ENCODE data around the gene TRIM14.
A peak's percentile ranks its signal among the peaks of the same experiment; 100 is the strongest.

TRIM14 gene

DNA sequence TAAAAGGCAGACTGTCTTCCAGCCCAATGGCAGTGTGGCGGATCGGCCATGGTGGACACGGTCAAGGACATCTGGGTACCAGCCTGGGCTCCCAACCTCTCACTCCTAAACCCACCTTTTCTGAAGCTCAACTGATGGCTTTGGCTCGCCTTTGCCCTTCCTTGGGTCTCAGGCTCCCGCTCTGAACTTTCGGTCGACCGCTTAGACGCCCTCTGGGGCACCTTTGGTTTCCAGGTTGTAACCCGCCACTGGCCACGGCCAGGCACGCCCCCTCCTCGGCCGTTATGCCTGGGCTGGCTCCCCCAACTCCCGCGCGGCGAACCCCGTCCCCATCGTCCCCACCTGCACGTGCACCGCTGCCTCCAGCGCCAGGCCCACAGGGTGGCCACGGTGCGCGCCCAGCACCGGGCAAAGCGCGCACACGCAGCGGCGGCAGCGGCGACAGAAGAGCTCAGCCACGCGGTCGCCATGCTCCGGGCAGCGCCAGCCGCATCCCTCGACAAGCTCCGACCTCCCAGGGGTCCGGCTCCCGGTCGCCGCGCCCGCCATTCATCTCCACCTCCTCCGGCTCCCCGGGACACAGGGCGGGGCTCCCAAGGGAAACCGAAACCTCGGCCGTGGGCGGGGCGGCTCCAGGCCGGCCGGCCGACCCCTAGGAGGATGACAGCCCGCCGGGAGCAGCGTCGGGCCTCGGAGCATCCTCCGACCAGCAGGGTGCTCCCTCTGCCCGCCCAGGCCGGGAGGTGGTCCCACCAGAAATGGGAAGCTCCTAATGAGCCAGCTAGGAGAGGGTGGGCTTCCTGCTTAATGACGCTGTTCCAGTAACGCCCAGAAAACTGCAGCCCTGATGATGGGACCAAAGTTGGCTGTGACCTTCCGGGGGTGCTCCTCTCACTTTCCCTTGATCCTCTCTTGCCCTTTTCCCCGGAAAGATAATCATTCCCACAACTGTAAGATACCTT lies at the start of gene TRIM14:
Gene TRIM14, minus strand, starts transcription at position 583 of the 962 bp plus-strand sequence. Its CDS starts 34 bp downstream, at position 549.
- TF ChIP-seq, protein P1, sequence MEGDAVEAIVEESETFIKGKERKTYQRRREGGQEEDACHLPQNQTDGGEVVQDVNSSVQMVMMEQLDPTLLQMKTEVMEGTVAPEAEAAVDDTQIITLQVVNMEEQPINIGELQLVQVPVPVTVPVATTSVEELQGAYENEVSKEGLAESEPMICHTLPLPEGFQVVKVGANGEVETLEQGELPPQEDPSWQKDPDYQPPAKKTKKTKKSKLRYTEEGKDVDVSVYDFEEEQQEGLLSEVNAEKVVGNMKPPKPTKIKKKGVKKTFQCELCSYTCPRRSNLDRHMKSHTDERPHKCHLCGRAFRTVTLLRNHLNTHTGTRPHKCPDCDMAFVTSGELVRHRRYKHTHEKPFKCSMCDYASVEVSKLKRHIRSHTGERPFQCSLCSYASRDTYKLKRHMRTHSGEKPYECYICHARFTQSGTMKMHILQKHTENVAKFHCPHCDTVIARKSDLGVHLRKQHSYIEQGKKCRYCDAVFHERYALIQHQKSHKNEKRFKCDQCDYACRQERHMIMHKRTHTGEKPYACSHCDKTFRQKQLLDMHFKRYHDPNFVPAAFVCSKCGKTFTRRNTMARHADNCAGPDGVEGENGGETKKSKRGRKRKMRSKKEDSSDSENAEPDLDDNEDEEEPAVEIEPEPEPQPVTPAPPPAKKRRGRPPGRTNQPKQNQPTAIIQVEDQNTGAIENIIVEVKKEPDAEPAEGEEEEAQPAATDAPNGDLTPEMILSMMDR (IDR thresholded peaks at IDR 0.05; ENCODE audit: low read depth, low read length) = no peak
- DNase-seq (ENCODE audit: low read depth, low spot score) = peak; percentile 43
- H3K4me3 ChIP-seq (ENCODE audit: low read depth, low read length) = peak within 1 kb of the TSS; percentile 56
- in situ Hi-C loops (cut with HindIII; ENCODE audit: low sequenced_read_pairs) = no loop called here

DNA sequence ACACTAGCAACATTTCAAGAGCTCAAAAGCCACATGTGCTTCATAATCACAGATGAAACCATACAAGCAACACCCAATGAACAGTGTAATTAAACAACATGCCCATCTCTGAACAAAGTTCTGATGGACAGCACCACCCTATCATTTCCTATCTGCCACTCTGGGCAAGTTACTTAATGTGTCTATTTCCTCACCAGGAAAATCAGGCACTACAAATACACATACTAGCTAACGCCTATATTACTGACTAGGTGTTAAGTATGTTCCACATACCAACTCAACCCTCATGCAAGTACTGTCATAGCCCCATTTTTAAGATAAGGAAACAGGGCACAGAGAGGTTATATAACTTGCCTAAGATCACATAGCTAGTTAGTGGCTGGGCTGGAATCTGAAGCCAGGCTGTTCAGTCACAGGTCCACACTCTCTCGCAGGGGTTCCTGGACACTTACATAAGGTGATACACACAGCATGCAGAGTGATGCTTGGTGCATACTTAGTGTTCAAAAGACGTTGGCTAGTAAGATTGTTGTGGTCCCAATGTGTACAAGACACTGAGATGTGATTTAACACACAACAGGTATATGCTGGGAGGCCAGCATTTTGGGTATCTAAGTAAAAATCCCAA lies 49.2 kb upstream of the TRIM14 start:
- in situ Hi-C loops (cut with HindIII; ENCODE audit: low sequenced_read_pairs) = no loop called here
- H3K4me3 ChIP-seq (ENCODE audit: low read depth, low read length) = no peak overlapping the region
- TF ChIP-seq, protein P1 (IDR thresholded peaks at IDR 0.05; ENCODE audit: low read depth, low read length) = no peak
- DNase-seq (ENCODE audit: low read depth, low spot score) = no peak

DNA sequence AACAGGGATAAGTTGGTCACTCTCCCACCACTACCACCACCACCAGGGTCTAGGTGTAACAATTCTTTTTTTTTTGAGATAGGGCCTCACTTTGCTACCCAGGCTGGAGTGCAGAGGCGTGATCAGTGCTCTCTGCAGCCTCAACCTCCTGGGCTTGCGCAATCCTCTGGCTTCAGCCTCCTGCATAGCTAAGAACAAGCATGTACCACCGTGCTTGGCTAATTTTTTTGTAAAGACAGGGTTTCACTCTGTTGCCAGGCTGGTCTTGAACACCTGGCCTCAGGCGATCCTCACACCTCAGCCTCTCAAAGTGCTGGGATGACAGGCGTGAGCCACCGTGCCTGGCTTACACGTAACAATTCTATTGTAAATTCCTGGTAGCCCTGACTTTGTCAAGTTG lies 45.9 kb upstream of the TRIM14 start:
- TF ChIP-seq, protein P1 (IDR thresholded peaks at IDR 0.05; ENCODE audit: low read depth, low read length) = no peak
- in situ Hi-C loops (cut with HindIII; ENCODE audit: low sequenced_read_pairs) = no loop called here
- no peak for DNase-seq (ENCODE audit: low read depth, low spot score)
- H3K4me3 ChIP-seq (ENCODE audit: low read depth, low read length) = no peak overlapping the region

- TF ChIP-seq, protein P1 (IDR thresholded peaks at IDR 0.05; ENCODE audit: low read depth, low read length) = no peak
- DNase-seq (ENCODE audit: low read depth, low spot score) = no peak
- in situ Hi-C loops (cut with HindIII; ENCODE audit: low sequenced_read_pairs) = no loop called here
- no peak overlapping the region for H3K4me3 ChIP-seq (ENCODE audit: low read depth, low read length)
These were observed 43.6 kb upstream of the TRIM14 start for GRCh38 chr9:98162613-98163012.

DNA sequence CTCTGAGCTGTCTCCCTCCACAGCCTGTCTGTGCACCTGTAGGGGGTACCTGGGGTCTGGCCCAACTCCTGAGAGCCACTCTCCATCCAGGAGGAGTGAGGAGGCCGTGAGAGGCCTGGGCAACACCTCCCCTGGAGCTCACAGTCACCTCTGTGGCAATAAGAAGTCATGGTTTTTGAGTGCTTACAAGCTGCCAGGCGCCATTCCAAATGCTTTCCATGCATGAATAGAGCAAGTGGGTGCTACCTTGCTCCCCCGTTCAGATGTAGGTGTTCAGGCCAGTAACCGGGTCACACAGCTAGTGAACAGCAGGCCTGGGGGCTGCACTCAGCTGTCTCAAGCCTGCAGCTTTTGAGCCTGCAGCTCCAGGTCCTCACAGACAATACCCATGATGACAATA lies 42.8 kb upstream of the TRIM14 start:
- DNase-seq (ENCODE audit: low read depth, low spot score) = no peak
- in situ Hi-C loops (cut with HindIII; ENCODE audit: low sequenced_read_pairs) = no loop called here
- H3K4me3 ChIP-seq (ENCODE audit: low read depth, low read length) = no peak overlapping the region
- TF ChIP-seq, protein P1 (IDR thresholded peaks at IDR 0.05; ENCODE audit: low read depth, low read length) = no peak

- TF ChIP-seq, protein P1 (IDR thresholded peaks at IDR 0.05; ENCODE audit: low read depth, low read length) = no peak
- DNase-seq (ENCODE audit: low read depth, low spot score) = no peak
- in situ Hi-C loops (cut with HindIII; ENCODE audit: low sequenced_read_pairs) = no loop called here
- H3K4me3 ChIP-seq (ENCODE audit: low read depth, low read length) = no peak overlapping the region
These were observed 40.8 kb upstream of the TRIM14 start for GRCh38 chr9:98159790-98160189.

Data from astrocyte of the spinal cord (primary cell).